Ishikawa (cell line): ENCODE measurements around the gene MLN.

ENCODE experiments used
- CEBPB ChIP-seq: IDR thresholded peaks from 2 replicates; pipeline ENCODE4 v1.6.1; 2012
- CREB1 ChIP-seq: IDR thresholded peaks from 2 replicates; pipeline ENCODE4 v1.6.1; 2012; ENCODE audit warnings: low read depth
- EGR1 ChIP-seq: IDR thresholded peaks from 2 replicates; pipeline ENCODE4 v1.6.1; 2012
- EP300 ChIP-seq: IDR thresholded peaks from 2 replicates; pipeline ENCODE4 v1.6.1; 2012; ENCODE audit warnings: borderline replicate concordance
- FOXM1 ChIP-seq: IDR thresholded peaks from 2 replicates; pipeline ENCODE4 v1.6.1; 2012; ENCODE audit warnings: low read depth, borderline replicate concordance
- MAX ChIP-seq: IDR thresholded peaks from 2 replicates; pipeline ENCODE4 v1.6.1; 2012
- NFIC ChIP-seq: IDR thresholded peaks from 2 replicates; pipeline ENCODE4 v1.6.1; 2012
- RAD21 ChIP-seq: IDR thresholded peaks from 2 replicates; pipeline ENCODE4 v1.6.1; 2012; ENCODE audit warnings: low read depth
- REST ChIP-seq: IDR thresholded peaks from 2 replicates; pipeline ENCODE4 v1.6.1; 2012; ENCODE audit warnings: low read depth, mild to moderate bottlenecking
- TAF1 ChIP-seq: IDR thresholded peaks from 2 replicates; pipeline ENCODE4 v1.6.1; 2012; ENCODE audit warnings: low read depth, mild to moderate bottlenecking
- TCF12 ChIP-seq: IDR thresholded peaks from 2 replicates; pipeline ENCODE4 v1.6.1; 2012; ENCODE audit warnings: low read depth
- TEAD4 ChIP-seq: IDR thresholded peaks from 2 replicates; pipeline ENCODE4 v1.6.1; 2012
- USF1 ChIP-seq: IDR thresholded peaks from 2 replicates; pipeline ENCODE4 v1.6.1; 2012
- YY1 ChIP-seq: IDR thresholded peaks from 2 replicates; pipeline ENCODE4 v1.6.1; 2012; ENCODE audit warnings: low read depth
- ZBTB7A ChIP-seq: IDR thresholded peaks from 2 replicates; pipeline ENCODE4 v1.6.1; 2012; ENCODE audit warnings: low read depth

Gene MLN

GRCh38 chr6:33748841-33749240 lies 55.0 kb downstream of the MLN start:
- TF ChIP-seq TEAD4 (0 out of 2 replicates have a peak, but pooled peaks have one; percentile 24), RAD21 (no peak), REST (no peak), TCF12 (peak; percentile 59; the same call in 1 of the 2 replicates), CEBPB (no peak), ZBTB7A (no peak), FOXM1 (no peak), USF1 (no peak)

GRCh38 chr6:33747823-33748222 lies 56.0 kb downstream of the MLN start:
- TF ChIP-seq ZBTB7A (no peak), CREB1 (no peak), CEBPB (no peak), NFIC (no peak), USF1 (no peak), REST (no peak)

- TF ChIP-seq USF1, result 0 out of 2 replicates have a peak, but pooled peaks have one; percentile 44
- TF ChIP-seq ZBTB7A, result no peak
These were observed 57.1 kb downstream of the MLN start, which contains the start of gene IP6K3 for GRCh38 chr6:33746651-33747100. TSS of gene IP6K3 (minus strand) at chr6:33746905. CDS start at chr6:33735476, 11,429 bp downstream.

- no peak for TF ChIP-seq EGR1
- TF ChIP-seq ZBTB7A, result peak; percentile 66
- TF ChIP-seq FOXM1, result no peak
These were observed 57.7 kb downstream of the MLN start for GRCh38 chr6:33746036-33746600.

- no peak for TF ChIP-seq CEBPB
- TF ChIP-seq TAF1, result no peak
These were observed 58.3 kb downstream of the MLN start for GRCh38 chr6:33745548-33745947.

- TF ChIP-seq TEAD4 (peak; percentile 49; the same call in 1 of the 2 replicates), ZBTB7A (0 out of 2 replicates have a peak, but pooled peaks have one; percentile 33), CREB1 (no peak), RAD21 (no peak), MAX (peak; percentile 90), EGR1 (no peak), FOXM1 (no peak), USF1 (0 out of 2 replicates have a peak, but pooled peaks have one; percentile 7), EP300 (peak; percentile 56), YY1 (no peak), REST (no peak), CEBPB (no peak), NFIC (no peak), TAF1 (no peak), TCF12 (peak; percentile 32; the same call in 1 of the 2 replicates)
These were observed 58.8 kb downstream of the MLN start for GRCh38 chr6:33744895-33745546.
